HepG2 (cell line): ENCODE results near the gene CDK11B. TPM values are rescaled to one million over a fixed set of nuclear protein-coding genes. Genes with fewer than 3 reads are reported as not detected.

ENCODE experiments used
- ZFP36L2 ChIP-seq: sonication (generic); formaldehyde crosslinking; IDR thresholded peaks from 2 replicates; pipeline ENCODE4 v1.4.0; 2020; ENCODE audit warnings: missing genetic modification reagents
- ZNF773 ChIP-seq: sonication (generic); formaldehyde crosslinking; IDR thresholded peaks from 2 replicates; pipeline ENCODE4 v1.4.0; 2020; ENCODE audit warnings: missing genetic modification reagents, borderline replicate concordance
- ZNF781 ChIP-seq: sonication (generic); formaldehyde crosslinking; IDR thresholded peaks from 2 replicates; pipeline ENCODE4 v1.5.1; 2020; ENCODE audit warnings: borderline replicate concordance, mild to moderate bottlenecking, missing genetic modification reagents; ENCODE audit errors: not compliant biosample characterization
- polyA plus RNA-seq, 8 experiments: library from polyadenylated mRNA; depleted of rRNA in 3 of 8; stranded (reverse) in 7 of 8; unstranded in 1 of 8; fragments of >200 nt; fragmentation: Illumina TruSeq in 4 of 8; extraction: Trizol in 4 of 8; gene quantifications; 2 replicates each; pipeline versions ENCODE4 v1.2.1 to v1.2.3, GENCODE V29; 2011 to 2016; ENCODE audit warnings: low read depth in 4 of 8, missing spikeins in 1 of 8, mixed read lengths in 1 of 8; ENCODE audit not compliant: insufficient read depth in 1 of 8
- total RNA-seq, 5 experiments: library from RNA; depleted of rRNA; stranded (reverse); fragments of >200 nt; fragmentation: Illumina TruSeq; extraction: Trizol; gene quantifications; 2 replicates each; pipeline ENCODE4 v1.2.3, GENCODE V29; 2016; ENCODE audit warnings: low read depth in 1 of 5
- TF ChIP-seq, protein P1 (sequence below): sonication (generic); formaldehyde crosslinking; IDR thresholded peaks from 2 replicates; pipeline ENCODE4 v1.4.0; 2020; ENCODE audit warnings: missing genetic modification reagents
- TF ChIP-seq, protein P2 (sequence below): sonication (generic); formaldehyde crosslinking; IDR thresholded peaks from 2 replicates; pipeline ENCODE4 v1.4.0; 2020; ENCODE audit warnings: missing genetic modification reagents
- TF ChIP-seq, protein P3 (sequence below): IDR thresholded peaks from 2 replicates; pipeline ENCODE4 v1.6.1; 2016; ENCODE audit warnings: missing compliant biosample characterization, missing genetic modification reagents, borderline replicate concordance
- TF ChIP-seq, protein P4 (sequence below): sonication (generic); formaldehyde crosslinking; IDR thresholded peaks from 2 replicates; pipeline ENCODE4 v1.5.1; 2020; ENCODE audit warnings: mild to moderate bottlenecking, missing genetic modification reagents, moderate library complexity
- TF ChIP-seq, protein P5 (sequence below), 2 experiments: sonication (generic) in 1 of 2; formaldehyde crosslinking in 1 of 2; IDR thresholded peaks; 2 replicates each; pipeline versions ENCODE4 v1.4.0 to v1.6.1; 2016 to 2020; ENCODE audit warnings: borderline replicate concordance in 1 of 2, low read depth in 1 of 2, mild to moderate bottlenecking in 1 of 2, missing genetic modification reagents in 1 of 2
- TF ChIP-seq, protein P6 (sequence below): sonication (generic); formaldehyde crosslinking; IDR thresholded peaks from 2 replicates; pipeline ENCODE4 v1.8.0; 2022; ENCODE audit warnings: mild to moderate bottlenecking, missing genetic modification reagents, moderate library complexity

Gene CDK11B
- total and polyA plus RNA-seq, 2 of the 13 experiments (the other 11 are each of a cell fraction or from before 2014, with no cell fraction given): 3.6 to 15.1 TPM

DNA sequence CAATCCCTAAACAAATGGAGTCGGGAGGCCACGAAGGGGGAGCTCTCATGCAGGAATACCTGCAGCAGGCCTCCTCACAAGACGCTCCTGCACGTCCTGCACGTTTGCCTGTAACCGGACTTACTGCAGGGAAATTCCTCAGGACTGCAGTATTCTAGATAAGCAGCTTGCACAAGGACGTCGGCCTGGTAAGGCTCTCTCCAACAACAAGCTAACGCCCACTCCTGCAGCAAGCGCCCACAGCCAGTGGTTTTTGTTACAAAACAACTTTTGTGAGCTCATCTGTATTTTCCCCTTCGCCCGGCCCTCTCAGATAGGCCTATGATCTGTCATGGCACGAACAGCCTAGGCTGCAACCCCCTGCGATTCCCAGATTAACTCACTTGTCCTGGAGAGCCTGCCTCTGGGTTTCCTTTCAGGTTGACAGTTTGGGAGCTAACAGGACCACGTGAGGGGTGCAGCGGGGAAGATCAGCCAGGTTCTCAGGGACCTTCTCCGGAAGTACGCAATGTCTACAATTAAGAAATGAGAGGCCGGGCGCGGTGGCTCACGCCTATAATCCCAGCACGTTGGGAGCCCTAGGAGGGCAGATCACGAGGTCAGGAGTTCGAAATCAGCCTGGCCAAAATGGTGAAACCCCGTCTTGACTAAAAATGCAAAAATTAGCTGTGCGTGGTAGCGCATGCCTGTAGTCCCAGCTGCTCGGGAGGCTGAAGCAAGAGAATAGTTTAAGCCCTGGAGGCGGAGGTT, 44.4 kb downstream of the CDK11B start (continued):
- TF ChIP-seq, protein P1, sequence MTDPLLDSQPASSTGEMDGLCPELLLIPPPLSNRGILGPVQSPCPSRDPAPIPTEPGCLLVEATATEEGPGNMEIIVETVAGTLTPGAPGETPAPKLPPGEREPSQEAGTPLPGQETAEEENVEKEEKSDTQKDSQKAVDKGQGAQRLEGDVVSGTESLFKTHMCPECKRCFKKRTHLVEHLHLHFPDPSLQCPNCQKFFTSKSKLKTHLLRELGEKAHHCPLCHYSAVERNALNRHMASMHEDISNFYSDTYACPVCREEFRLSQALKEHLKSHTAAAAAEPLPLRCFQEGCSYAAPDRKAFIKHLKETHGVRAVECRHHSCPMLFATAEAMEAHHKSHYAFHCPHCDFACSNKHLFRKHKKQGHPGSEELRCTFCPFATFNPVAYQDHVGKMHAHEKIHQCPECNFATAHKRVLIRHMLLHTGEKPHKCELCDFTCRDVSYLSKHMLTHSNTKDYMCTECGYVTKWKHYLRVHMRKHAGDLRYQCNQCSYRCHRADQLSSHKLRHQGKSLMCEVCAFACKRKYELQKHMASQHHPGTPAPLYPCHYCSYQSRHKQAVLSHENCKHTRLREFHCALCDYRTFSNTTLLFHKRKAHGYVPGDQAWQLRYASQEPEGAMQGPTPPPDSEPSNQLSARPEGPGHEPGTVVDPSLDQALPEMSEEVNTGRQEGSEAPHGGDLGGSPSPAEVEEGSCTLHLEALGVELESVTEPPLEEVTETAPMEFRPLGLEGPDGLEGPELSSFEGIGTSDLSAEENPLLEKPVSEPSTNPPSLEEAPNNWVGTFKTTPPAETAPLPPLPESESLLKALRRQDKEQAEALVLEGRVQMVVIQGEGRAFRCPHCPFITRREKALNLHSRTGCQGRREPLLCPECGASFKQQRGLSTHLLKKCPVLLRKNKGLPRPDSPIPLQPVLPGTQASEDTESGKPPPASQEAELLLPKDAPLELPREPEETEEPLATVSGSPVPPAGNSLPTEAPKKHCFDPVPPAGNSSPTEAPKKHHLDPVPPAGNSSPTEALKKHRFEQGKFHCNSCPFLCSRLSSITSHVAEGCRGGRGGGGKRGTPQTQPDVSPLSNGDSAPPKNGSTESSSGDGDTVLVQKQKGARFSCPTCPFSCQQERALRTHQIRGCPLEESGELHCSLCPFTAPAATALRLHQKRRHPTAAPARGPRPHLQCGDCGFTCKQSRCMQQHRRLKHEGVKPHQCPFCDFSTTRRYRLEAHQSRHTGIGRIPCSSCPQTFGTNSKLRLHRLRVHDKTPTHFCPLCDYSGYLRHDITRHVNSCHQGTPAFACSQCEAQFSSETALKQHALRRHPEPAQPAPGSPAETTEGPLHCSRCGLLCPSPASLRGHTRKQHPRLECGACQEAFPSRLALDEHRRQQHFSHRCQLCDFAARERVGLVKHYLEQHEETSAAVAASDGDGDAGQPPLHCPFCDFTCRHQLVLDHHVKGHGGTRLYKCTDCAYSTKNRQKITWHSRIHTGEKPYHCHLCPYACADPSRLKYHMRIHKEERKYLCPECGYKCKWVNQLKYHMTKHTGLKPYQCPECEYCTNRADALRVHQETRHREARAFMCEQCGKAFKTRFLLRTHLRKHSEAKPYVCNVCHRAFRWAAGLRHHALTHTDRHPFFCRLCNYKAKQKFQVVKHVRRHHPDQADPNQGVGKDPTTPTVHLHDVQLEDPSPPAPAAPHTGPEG (CRISPR knock-in tag): no peak
- TF ChIP-seq, protein P2, sequence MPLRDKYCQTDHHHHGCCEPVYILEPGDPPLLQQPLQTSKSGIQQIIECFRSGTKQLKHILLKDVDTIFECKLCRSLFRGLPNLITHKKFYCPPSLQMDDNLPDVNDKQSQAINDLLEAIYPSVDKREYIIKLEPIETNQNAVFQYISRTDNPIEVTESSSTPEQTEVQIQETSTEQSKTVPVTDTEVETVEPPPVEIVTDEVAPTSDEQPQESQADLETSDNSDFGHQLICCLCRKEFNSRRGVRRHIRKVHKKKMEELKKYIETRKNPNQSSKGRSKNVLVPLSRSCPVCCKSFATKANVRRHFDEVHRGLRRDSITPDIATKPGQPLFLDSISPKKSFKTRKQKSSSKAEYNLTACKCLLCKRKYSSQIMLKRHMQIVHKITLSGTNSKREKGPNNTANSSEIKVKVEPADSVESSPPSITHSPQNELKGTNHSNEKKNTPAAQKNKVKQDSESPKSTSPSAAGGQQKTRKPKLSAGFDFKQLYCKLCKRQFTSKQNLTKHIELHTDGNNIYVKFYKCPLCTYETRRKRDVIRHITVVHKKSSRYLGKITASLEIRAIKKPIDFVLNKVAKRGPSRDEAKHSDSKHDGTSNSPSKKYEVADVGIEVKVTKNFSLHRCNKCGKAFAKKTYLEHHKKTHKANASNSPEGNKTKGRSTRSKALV: peak; percentile 31; the same call in 1 of the 2 replicates
- peak; percentile 23 for TF ChIP-seq ZNF781
- TF ChIP-seq, protein P3, sequence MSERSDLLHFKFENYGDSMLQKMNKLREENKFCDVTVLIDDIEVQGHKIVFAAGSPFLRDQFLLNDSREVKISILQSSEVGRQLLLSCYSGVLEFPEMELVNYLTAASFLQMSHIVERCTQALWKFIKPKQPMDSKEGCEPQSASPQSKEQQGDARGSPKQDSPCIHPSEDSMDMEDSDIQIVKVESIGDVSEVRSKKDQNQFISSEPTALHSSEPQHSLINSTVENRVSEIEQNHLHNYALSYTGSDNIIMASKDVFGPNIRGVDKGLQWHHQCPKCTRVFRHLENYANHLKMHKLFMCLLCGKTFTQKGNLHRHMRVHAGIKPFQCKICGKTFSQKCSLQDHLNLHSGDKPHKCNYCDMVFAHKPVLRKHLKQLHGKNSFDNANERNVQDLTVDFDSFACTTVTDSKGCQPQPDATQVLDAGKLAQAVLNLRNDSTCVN: no peak
- no peak for TF ChIP-seq ZFP36L2
- TF ChIP-seq ZNF773: no peak
- TF ChIP-seq, protein P4, sequence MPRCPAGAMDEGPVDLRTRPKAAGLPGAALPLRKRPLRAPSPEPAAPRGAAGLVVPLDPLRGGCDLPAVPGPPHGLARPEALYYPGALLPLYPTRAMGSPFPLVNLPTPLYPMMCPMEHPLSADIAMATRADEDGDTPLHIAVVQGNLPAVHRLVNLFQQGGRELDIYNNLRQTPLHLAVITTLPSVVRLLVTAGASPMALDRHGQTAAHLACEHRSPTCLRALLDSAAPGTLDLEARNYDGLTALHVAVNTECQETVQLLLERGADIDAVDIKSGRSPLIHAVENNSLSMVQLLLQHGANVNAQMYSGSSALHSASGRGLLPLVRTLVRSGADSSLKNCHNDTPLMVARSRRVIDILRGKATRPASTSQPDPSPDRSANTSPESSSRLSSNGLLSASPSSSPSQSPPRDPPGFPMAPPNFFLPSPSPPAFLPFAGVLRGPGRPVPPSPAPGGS (CRISPR knock-in tag): no peak
- TF ChIP-seq, protein P5, sequence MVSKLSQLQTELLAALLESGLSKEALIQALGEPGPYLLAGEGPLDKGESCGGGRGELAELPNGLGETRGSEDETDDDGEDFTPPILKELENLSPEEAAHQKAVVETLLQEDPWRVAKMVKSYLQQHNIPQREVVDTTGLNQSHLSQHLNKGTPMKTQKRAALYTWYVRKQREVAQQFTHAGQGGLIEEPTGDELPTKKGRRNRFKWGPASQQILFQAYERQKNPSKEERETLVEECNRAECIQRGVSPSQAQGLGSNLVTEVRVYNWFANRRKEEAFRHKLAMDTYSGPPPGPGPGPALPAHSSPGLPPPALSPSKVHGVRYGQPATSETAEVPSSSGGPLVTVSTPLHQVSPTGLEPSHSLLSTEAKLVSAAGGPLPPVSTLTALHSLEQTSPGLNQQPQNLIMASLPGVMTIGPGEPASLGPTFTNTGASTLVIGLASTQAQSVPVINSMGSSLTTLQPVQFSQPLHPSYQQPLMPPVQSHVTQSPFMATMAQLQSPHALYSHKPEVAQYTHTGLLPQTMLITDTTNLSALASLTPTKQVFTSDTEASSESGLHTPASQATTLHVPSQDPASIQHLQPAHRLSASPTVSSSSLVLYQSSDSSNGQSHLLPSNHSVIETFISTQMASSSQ (IDR thresholded peaks at IDR 0.05; ENCODE audit: low read depth): peak; percentile 48; the same call in 1 of the 2 replicates
- TF ChIP-seq, protein P5 (CRISPR knock-in tag; IDR thresholded peaks at IDR 0.05; ENCODE audit: borderline replicate concordance): no peak
- TF ChIP-seq, protein P6, sequence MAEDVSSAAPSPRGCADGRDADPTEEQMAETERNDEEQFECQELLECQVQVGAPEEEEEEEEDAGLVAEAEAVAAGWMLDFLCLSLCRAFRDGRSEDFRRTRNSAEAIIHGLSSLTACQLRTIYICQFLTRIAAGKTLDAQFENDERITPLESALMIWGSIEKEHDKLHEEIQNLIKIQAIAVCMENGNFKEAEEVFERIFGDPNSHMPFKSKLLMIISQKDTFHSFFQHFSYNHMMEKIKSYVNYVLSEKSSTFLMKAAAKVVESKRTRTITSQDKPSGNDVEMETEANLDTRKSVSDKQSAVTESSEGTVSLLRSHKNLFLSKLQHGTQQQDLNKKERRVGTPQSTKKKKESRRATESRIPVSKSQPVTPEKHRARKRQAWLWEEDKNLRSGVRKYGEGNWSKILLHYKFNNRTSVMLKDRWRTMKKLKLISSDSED (CRISPR knock-in tag): no peak
